GM15510 (cell line): ENCODE results near the gene KCNA3.

Source experiments
- POLR2A ChIP-seq: IDR thresholded peaks from 3 replicates; pipeline ENCODE4 v1.6.1; 2011; ENCODE audit warnings: borderline replicate concordance; ENCODE audit not compliant: insufficient read length; ENCODE audit errors: extremely low read depth

Gene KCNA3

DNA sequence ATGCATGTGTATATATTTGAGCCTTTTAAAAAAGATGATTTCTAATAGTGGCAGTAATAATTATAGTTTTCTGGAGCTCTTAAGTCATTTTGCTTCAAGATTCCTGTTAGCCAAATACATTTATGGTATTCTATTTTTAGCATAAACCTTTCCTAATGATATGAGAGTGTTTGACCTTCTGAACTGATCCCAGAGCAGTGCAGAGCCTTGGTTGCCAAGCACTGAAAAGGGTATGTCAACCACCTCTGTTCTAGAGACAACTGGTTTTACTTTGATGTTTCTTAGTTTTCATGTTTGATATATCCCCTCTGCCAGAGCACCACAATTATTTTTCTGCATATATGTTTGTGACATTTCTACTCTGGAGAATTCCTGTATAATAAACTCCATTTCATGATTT, 15.1 kb upstream of the KCNA3 start:
- no peak for TF ChIP-seq POLR2A

DNA sequence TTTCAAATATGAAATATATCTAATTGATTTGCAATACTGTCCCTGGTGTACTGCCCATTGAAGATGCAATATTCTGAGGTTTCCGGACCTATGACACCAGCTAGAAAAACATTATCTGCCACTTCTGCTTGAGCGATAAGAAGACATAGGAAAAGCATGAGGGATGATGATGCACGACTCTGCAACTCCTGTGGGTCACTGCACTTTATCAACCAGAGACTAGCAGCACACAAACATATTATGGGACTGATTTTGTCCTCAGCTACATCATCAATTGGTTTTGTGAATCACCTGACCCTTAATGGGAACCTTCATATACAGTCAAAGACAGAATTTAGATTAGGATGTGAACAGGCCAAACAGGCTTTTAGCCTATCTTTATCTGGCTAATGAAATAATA, 13.8 kb upstream of the KCNA3 start:
- TF ChIP-seq POLR2A, result no peak

DNA sequence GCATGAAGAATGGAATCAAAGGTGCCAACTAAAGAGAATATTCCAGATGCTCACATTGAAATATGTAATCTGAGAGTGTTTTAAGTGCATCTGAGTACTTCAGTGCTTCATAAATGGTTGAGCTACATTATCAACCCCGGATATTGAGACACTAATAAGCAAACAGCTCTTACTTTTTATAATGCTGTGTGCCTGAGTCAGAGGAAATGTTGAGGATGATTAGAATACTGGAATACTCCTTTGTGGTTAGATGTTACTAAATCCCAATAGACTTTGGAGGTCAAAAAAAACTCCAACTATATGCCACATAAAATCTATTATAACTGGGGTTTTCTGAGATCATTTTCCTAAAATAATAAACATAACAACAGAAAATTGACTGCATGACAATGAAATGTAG, 12.5 kb upstream of the KCNA3 start:
- TF ChIP-seq POLR2A, result no peak

DNA sequence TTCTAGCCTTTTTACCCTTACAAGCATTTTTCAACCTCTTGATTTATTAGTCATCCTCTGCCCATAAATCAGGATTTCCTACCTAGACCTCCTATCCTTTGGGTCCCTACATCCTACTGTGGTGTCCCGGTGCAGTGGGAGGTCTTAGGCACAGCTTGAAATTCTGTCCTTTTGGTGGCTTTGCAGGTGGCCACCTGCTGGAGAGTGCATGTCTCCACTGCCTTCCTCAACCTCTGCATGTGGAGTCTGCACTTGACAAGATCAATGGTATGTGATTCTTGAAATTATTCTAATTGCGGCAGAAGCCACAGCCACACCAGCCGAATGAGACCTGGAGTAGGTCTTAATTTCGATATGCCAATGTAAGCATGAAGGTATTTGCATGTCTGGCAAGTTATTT, 11.4 kb upstream of the KCNA3 start:
- TF ChIP-seq POLR2A, result no peak

DNA sequence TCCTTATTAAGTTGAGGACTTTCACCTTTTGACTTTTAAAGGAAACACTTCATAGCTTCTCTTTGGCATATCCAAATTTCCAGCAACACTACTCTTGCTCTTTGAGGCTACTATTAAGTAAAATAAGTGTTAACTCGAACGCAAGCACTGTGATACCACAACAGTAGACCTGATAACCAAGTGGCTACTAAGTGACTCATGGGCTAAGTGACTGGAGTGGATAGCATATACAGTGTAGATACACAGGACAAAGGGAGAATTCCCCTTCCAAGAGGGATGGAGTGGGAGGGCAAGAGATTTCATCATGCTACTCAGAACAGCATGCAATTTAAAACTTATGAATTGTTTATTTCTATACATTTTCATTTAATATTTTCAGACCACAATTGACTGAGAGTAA, 9.8 kb upstream of the KCNA3 start:
- TF ChIP-seq POLR2A, result no peak

DNA sequence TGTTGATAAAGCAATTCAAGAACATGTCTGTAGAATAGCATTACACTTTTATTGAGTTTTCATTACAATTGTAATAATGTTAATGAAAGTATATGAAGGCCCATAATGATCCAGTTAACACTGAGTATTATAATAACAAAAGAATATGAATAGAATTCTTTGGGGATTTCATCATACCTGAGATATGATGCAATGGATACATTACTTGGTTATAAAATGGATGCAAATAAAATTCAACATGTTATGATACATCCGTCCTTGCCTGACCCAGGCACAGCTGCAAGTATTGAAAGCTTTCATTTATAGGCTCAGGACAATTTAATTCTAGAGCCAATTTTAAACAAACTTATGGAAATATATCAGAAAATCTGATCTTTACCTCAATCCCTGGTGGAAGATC, 8.2 kb upstream of the KCNA3 start:
- TF ChIP-seq POLR2A, result no peak

DNA sequence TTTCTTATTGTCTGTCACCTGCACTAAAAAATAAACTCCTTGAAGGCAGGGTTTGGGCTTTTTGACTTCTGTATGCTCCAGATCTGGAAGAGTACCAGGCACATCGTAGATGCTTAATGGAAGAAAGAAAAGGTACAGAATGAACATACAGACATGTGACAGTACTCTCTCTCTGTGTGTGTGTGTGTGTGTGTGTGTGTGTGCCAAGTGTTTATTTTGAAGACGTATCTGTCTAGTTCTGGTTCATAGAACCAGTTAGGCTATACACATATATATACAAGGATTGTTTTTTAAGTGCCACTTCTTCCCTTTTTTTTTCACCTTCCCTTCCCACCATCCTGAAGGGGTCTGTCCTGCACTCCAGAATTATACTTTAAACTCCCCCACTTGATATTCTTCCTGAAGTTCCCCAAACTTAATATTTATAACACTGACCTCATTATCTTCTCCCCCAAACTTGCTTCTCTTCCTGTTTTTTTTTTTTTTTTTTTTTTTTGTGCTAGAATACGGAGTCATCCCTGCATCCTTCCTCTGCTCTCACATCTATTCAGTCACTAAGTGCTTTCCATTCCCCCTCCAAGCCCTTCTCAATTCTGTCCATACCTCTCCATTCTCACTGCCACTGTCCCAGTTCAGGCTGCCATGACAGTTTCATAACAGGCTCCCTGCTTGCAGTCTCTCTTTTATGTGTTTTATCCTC, 5.4 kb upstream of the KCNA3 start:
- TF ChIP-seq POLR2A, result no peak

DNA sequence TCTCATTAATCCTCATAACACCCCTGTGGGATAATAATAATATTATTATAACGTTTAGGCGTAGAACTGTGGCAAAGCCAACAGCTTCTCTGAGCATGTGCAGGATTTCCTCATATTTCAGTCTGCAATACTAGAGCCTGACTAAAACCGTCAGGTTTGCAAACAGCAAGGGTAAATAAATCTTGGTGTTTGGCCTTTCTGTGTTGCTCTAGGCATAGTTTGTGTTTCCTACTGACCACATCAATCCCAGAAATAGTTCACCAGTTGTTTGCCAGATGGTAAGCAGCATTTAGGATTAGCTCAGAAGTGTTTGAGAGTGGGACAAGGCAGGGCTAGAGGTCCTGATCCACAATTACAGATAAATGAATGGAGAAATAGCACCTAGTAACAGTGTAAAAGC, 2.8 kb upstream of the KCNA3 start:
- no peak for TF ChIP-seq POLR2A

DNA sequence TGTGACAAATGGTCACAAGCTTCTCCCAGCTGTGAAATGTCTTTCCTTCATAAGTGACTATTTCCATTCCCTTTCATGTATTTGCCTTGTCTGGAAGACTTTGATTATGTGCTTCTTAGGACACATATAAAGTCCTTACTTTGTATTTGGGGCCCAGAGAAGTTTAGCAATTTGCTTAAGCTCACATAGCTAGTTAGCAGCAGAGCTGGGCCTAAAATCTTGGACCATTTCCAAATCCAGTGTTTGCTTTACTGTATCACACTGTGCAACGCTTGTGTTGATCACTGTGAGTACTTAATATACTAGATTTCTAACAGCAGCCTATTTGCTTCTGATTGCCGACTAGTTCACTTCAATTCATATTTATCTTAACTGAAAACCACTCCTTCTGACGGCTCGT, 2.2 kb upstream of the KCNA3 start:
- no peak for TF ChIP-seq POLR2A

DNA sequence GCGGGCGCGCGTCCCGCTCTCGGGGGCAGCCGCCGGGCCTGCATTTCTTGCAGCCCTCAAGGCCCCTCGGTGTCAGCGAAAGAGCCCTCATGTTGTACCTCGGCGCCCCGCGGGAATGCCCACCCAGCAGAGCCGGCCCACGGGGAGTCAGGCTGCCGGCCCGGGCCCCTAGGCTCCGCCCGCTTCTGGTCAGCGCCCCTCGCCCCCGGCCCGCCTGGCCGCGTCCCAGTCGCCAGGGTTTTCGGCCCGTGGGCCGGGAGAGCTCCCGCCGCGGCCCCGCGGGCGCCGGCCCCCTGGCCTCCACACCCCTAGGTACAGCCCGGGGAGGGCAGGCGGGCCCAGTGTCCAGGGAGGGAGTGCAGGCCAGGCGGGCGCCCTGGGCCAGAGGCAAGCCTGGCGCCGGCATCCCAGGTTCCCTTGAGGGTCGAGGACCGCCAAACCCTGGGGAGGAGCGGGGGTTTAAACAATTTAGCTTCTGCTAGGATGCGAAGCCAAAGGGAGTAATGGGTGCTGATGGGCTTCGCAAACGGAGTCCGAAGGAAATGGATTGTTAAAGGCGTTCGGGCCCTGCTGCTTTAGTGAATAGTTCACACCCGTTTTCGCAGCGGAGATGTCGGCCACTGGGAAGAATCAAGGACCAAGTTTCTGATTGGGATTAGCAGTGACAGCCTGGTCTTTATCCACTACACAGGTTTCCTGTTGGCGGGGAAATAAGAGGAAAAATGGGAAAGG, 486 bp upstream of the KCNA3 start:
- TF ChIP-seq POLR2A, result no peak

DNA sequence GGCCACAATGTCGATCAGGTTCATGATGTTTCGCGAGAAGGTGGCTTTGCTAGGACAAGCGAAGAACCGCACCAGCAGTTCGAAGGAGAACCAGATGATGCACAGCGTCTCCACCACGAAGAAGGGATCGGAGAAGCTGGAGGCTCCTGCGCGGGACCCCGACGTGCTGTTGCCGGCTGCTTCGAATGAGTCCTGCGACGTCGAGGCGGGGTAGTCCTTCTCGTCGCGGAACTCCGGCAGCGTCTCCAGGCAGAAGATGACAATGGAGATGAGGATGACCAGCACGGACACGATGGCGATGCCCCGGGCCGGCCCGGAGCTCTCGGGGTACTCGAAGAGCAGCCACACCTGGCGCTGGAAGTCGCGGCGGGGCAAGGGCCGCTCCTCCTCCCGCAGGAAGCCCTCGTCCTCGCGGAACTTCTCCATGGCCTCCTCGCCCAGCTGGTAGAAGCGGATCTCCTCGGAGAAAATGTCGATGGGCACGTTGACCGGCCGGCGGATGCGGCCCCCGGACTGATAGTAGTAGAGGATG, 869 bp downstream of the KCNA3 start:
- TF ChIP-seq POLR2A, result no peak

DNA sequence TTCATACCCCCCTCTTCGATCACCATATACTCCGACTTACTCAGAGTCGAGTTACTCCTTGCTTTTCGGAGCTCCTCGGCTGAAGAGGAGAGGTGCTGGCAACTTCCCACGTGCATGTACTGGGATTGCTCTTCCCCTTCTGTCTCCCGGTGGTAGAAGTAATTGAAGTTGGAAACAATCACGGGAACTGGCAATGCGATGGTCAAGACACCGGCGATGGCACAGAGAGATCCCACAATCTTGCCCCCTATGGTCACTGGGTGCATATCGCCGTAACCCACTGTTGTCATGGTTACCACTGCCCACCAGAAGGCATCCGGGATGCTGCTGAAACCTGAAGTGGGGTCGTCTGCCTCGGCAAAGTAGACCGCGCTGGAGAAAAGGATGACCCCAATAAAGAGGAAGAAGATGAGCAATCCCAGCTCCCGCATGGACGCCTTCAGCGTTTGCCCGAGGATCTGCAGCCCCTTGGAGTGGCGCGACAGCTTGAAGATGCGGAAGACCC, 1.5 kb downstream of the KCNA3 start:
- no peak for TF ChIP-seq POLR2A

DNA sequence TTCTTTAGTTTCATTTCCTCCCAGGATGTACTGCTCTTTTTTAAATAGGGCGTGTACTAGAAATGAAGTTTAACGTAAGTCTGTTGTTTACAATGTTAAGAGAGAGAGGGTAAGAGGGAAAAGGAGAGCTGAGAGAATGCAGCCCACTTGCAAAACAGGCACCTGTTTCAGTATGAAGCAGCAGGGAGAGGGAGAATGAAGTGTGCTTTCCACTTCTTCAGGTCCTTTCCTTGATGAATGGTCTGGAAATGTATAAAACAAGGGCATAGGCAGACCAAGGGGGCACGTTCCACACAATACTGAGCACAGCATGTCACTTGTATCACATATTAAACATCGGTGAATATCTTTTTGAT, 2.0 kb downstream of the KCNA3 start:
- TF ChIP-seq POLR2A, result peak; percentile 24

DNA sequence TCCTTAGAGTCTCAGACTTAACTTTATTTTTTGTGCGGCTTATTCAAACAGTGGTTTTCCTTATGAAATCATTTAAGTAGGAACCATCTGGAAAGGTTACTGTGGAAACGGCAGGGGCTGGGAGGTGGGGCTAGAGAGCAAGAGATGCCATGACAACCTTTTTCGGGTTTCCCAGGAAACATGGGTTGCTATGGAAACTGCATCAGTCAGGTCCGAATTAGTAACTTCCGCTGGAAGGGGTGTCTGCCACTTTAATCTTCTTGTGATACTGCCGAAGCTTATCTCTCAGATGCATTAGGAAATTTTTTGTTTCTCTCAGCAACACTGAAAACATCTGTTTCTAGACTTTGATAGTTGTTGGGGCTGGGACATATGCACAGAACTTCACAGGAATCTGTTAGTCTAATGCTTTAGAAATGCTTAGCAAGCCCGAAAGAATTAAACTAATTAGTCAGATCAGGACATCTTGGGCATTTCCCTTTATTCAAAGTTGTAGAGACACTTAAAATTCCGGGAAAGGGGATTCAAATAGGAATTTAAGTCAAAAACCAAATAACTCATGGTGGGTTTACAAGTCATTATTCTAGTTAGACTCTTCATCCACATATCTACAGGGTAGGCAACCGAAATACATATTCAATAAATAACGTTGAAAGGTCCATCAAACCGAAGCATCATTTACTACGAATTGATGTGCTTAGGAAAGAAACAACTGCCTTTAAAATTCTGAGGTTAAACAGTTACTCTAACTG, 2.6 kb downstream of the KCNA3 start:
- TF ChIP-seq POLR2A, result no peak

DNA sequence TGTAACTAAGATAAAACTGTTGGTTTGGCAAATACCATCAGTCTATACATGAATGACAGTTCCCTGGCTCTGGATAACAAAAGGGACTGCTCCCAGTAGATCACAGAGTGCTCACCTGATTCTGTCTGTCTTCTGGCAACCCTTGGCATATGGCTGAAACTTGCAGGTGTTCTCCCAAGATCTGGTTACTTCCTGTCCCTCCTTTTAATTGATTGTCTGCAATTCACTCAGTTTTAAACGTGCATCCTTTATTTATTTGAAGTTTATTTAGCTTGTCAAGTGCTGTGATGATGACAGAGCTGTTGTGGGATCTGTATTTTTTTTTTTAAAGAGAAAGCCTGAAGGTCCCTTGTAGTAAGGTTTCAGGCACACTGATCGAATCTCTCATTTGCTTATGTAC, 3.4 kb downstream of the KCNA3 start:
- TF ChIP-seq POLR2A, result no peak
